Spleen (tissue), 7 donors: ENCODE measurements around the gene ST3GAL2.

Experiments
- CTCF ChIP-seq, 11 experiments: fragments of 200-600 bp in 7 of 11; fragments of 450-650 bp in 4 of 11; sonication (generic) in 4 of 11; IDR thresholded peaks in 8 of 11; conservative IDR thresholded peaks in 3 of 11; 1 replicate in 7 of 11; 2 replicates in 4 of 11; pipeline versions ENCODE4 v1.4.0 to v1.8.0; 2016 to 2021; ENCODE audit warnings: antibody characterized with exemption in 11 of 11, inconsistent platforms in 4 of 11, mild to moderate bottlenecking in 1 of 11
- POLR2A ChIP-seq, 3 donors: fragments of 450-650 bp; IDR thresholded peaks; one replicate each; pipeline ENCODE4 v1.5.1; 2017; ENCODE audit warnings: antibody characterized with exemption in 3 of 3, mild to moderate bottlenecking in 1 of 3
- POLR2AphosphoS5 ChIP-seq, 3 donors: sonication (generic); formaldehyde crosslinking; IDR thresholded peaks; one replicate each; pipeline ENCODE4 v1.5.1; 2017; ENCODE audit warnings: antibody characterized with exemption in 3 of 3
- donor health status: DM: no; HTN: no; CAD: no; lungs with moderate emphysema.
- donor health status: DM: no; HTN: no; CAD: no.
- donor health status: DM: no; HTN: no; CAD: no.

GRCh38 chr16:70467608-70468007, 28.7 kb upstream of the ST3GAL2 start:
- TF ChIP-seq POLR2A (IDR thresholded peaks at IDR 0.05) (no peak), POLR2AphosphoS5 (IDR thresholded peaks at IDR 0.05) (no peak), CTCF (IDR thresholded peaks at IDR 0.05 in 8 of 11, conservative IDR thresholded peaks at IDR 0.05 in 3 of 11) (no peak)
